PFSK-1 (cell line): ENCODE data around the gene AFTPH.

Experiments used
- FOXP2 ChIP-seq: optimal IDR thresholded peaks from 2 replicates; pipeline ENCODE3; 2011; ENCODE audit warnings: borderline replicate concordance, control low read depth, inconsistent platforms; ENCODE audit not compliant: insufficient read depth; ENCODE audit errors: extremely low read length, extremely low read depth
- POLR2AphosphoS5 ChIP-seq: IDR thresholded peaks from 2 replicates; pipeline ENCODE4 v1.6.1; 2012; ENCODE audit warnings: low read depth, mild to moderate bottlenecking, control low read depth, low read length, moderate library complexity
- SIN3A ChIP-seq: IDR thresholded peaks from 2 replicates; pipeline ENCODE4 v1.6.1; 2012; ENCODE audit warnings: mild to moderate bottlenecking, low read length, moderate library complexity, borderline replicate concordance; ENCODE audit not compliant: insufficient read depth
- TAF1 ChIP-seq: IDR thresholded peaks from 2 replicates; pipeline ENCODE4 v1.6.1; 2012; ENCODE audit warnings: low read length, control low read depth, borderline replicate concordance; ENCODE audit not compliant: insufficient read depth
- TF ChIP-seq, protein P1 (sequence below), 2 experiments: IDR thresholded peaks; 2 replicates each; pipeline versions ENCODE4 v1.6.1 to v1.8.0; 2011 to 2012; ENCODE audit warnings: low read depth in 2 of 2, low read length in 2 of 2, control low read depth in 1 of 2, inconsistent platforms in 1 of 2, mild to moderate bottlenecking in 1 of 2, moderate library complexity in 1 of 2; ENCODE audit not compliant: insufficient read depth in 1 of 2

The AFTPH gene

DNA sequence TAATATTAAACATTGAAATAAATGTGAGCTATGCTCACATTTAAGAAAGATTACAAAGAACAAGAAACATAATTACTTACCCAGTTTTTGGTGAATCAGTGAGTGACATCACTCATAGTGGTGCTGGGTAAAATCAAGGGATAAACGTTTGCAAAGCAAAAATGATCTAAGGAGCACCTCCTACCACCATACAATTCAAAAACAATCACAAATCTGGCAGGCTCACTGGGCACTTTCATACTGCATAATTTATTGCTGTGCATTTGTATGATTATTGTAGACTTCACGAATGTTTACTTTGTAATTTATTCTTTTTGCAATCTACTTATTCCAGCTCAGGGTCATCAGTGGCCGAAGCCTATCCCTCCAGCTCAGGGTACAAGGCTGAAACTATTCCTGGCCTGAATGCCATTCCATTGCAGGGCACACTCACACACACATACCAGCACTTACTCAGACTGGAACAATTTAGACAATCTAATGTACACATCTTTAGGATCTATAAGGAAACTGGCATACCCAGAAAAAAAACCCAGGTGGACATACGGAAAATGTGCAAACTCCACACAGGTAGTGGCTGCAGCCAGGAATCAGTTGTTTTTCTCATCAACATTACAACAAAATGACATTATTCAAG lies 34.4 kb downstream of the AFTPH start:
- TF ChIP-seq SIN3A (no peak), POLR2AphosphoS5 (no peak), TAF1 (no peak), FOXP2 (no peak)
- TF ChIP-seq, protein P1, sequence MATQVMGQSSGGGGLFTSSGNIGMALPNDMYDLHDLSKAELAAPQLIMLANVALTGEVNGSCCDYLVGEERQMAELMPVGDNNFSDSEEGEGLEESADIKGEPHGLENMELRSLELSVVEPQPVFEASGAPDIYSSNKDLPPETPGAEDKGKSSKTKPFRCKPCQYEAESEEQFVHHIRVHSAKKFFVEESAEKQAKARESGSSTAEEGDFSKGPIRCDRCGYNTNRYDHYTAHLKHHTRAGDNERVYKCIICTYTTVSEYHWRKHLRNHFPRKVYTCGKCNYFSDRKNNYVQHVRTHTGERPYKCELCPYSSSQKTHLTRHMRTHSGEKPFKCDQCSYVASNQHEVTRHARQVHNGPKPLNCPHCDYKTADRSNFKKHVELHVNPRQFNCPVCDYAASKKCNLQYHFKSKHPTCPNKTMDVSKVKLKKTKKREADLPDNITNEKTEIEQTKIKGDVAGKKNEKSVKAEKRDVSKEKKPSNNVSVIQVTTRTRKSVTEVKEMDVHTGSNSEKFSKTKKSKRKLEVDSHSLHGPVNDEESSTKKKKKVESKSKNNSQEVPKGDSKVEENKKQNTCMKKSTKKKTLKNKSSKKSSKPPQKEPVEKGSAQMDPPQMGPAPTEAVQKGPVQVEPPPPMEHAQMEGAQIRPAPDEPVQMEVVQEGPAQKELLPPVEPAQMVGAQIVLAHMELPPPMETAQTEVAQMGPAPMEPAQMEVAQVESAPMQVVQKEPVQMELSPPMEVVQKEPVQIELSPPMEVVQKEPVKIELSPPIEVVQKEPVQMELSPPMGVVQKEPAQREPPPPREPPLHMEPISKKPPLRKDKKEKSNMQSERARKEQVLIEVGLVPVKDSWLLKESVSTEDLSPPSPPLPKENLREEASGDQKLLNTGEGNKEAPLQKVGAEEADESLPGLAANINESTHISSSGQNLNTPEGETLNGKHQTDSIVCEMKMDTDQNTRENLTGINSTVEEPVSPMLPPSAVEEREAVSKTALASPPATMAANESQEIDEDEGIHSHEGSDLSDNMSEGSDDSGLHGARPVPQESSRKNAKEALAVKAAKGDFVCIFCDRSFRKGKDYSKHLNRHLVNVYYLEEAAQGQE (IDR thresholded peaks at IDR 0.05; ENCODE audit: insufficient read depth in 1 of 2, low read depth in 2 of 2, low read length in 2 of 2), result no peak

- no peak for TF ChIP-seq SIN3A
- no peak for TF ChIP-seq TAF1
- no peak for TF ChIP-seq FOXP2
- TF ChIP-seq, protein P1 (IDR thresholded peaks at IDR 0.05; ENCODE audit: insufficient read depth in 1 of 2, low read depth in 2 of 2, low read length in 2 of 2), result no peak
- no peak for TF ChIP-seq POLR2AphosphoS5
These were observed 38.1 kb downstream of the AFTPH start for GRCh38 chr2:64562148-64562784.

DNA sequence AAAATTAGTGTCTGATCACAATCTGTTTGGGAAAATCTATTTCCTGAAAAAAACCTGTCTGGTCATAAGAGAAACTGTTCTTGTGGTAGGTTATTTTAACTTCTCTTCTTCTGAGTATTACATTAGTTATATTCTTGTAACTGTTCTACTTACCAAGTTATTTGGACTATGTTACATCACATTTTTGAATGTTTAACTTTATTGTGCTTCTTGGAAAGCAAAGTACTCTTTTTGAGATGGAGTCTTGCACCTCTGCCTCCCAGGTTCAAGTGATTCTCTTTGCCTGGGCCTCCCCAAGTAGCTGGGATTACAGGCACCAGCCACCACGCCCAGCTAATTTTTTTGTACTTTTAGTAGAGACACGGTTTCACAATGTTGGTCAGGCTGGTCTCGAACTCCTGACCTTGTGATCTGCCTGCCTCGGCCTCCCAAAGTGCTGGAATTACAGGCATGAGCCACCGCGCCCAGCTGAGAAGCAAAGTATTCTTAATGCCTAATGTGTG lies 39.4 kb downstream of the AFTPH start:
- no peak for TF ChIP-seq TAF1
- TF ChIP-seq POLR2AphosphoS5, result no peak

DNA sequence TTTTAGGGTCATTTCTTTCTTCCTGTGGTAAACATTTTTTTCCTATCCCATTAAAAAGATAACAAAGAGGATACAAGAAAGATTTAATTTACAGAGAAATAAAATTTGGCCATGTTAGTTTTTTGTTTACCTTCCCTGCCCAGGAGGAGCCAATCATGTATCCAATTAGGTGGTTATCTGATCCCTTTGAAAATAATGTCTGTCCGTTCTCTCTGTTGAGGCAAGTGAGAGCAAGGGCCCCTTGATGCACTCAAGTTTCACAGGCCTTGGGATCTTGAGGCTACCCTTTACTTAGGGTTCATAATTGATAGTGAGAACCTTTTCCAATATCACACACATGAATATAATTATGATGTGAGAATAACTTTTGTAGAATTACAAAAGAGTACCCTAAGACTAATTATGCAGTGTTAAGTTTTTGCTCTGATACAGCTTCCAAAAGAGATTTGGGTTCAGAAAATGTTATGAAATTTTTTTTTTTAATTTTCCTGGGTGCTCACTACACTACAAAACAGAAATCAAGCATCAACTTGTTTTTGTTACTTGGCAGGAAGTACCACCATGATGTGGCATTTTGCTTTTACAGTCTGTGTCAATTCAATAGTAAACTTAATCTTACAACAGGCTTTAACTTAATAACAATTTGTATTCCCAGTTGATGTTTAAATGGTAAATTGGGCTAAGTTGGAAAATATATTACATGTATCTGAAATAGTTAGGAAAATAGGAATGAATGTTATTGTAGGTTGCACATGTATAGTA lies 42.0 kb downstream of the AFTPH start:
- TF ChIP-seq SIN3A, result no peak

DNA sequence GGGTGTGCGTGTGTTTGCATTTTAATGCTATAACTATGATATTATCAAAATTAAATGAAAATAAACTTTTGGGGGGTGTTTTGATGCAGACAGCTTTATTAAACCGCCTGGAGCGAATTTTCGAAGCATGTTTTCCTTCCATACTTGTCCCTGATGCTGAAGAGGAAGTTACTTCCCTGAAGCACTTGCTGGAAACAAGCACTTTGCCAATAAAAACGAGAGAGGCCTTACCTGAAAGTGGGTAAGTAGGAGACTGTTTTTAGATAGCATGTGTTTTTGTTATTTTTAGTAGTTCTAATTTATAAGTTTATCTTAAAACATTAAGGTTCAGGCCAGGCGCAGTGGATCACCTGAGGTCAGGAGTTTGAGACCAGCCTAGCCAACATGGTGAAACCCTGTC lies 43.3 kb downstream of the AFTPH start:
- TF ChIP-seq TAF1, result no peak

GRCh38 chr2:64568836-64569235 lies 44.7 kb downstream of the AFTPH start:
- no peak for TF ChIP-seq SIN3A
- TF ChIP-seq POLR2AphosphoS5, result no peak
- no peak for TF ChIP-seq FOXP2
- no peak for TF ChIP-seq TAF1
- TF ChIP-seq, protein P1 (IDR thresholded peaks at IDR 0.05; ENCODE audit: insufficient read depth in 1 of 2, low read depth in 2 of 2, low read length in 2 of 2), result no peak
